ENCODE measurements around the gene SPAG17. TPM values are rescaled to one million over a fixed set of nuclear protein-coding genes. Genes with fewer than 3 reads are reported as not detected.

The SPAG17 gene
- total RNA-seq, 1 experiment from 2014 or later, result 0.52 TPM

GRCh38 chr1:118013938-118014337 lies 171.1 kb downstream of the SPAG17 start:
- Mint-ChIP-seq H3K36me3 (no peaks in the 10 kb centered on the region), H3K27ac (no peak overlapping the region), H3K4me1 (no peaks in the 10 kb centered on the region), H3K9me3 (no peaks in the 10 kb centered on the region), H3K4me3 (no peak overlapping the region), H3K27me3 (ENCODE audit: low read depth) (no peaks in the 10 kb centered on the region)
- ChIA-PET CTCF (no interaction called here), POLR2A (no interaction called here)
- TF ChIP-seq, protein P1, sequence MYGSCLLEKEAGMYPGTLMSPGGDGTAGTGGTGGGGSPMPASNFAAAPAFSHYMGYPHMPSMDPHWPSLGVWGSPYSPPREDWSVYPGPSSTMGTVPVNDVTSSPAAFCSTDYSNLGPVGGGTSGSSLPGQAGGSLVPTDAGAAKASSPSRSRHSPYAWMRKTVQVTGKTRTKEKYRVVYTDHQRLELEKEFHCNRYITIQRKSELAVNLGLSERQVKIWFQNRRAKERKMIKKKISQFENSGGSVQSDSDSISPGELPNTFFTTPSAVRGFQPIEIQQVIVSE (CRISPR knock-in tag; IDR thresholded peaks at IDR 0.05; ENCODE audit: borderline replicate concordance), result no peak
- TF ChIP-seq ZNF219 (CRISPR knock-in tag; IDR thresholded peaks at IDR 0.05; ENCODE audit: borderline replicate concordance) (no peak), NFYB (CRISPR knock-in tag; conservative IDR thresholded peaks at IDR 0.05; ENCODE audit: low read depth) (no peak), ATF2 (CRISPR knock-in tag; IDR thresholded peaks at IDR 0.05; ENCODE audit: borderline replicate concordance, low read depth) (no peak), CREM (CRISPR knock-in tag; IDR thresholded peaks at IDR 0.05) (no peak), SOX15 (CRISPR knock-in tag; IDR thresholded peaks at IDR 0.05) (no peak), GRHL2 (CRISPR knock-in tag; IDR thresholded peaks at IDR 0.05; ENCODE audit: insufficient replicate concordance, severe bottlenecking) (no peak)
- TF ChIP-seq, protein P2, sequence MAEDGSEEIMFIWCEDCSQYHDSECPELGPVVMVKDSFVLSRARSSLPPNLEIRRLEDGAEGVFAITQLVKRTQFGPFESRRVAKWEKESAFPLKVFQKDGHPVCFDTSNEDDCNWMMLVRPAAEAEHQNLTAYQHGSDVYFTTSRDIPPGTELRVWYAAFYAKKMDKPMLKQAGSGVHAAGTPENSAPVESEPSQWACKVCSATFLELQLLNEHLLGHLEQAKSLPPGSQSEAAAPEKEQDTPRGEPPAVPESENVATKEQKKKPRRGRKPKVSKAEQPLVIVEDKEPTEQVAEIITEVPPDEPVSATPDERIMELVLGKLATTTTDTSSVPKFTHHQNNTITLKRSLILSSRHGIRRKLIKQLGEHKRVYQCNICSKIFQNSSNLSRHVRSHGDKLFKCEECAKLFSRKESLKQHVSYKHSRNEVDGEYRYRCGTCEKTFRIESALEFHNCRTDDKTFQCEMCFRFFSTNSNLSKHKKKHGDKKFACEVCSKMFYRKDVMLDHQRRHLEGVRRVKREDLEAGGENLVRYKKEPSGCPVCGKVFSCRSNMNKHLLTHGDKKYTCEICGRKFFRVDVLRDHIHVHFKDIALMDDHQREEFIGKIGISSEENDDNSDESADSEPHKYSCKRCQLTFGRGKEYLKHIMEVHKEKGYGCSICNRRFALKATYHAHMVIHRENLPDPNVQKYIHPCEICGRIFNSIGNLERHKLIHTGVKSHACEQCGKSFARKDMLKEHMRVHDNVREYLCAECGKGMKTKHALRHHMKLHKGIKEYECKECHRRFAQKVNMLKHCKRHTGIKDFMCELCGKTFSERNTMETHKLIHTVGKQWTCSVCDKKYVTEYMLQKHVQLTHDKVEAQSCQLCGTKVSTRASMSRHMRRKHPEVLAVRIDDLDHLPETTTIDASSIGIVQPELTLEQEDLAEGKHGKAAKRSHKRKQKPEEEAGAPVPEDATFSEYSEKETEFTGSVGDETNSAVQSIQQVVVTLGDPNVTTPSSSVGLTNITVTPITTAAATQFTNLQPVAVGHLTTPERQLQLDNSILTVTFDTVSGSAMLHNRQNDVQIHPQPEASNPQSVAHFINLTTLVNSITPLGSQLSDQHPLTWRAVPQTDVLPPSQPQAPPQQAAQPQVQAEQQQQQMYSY (CRISPR knock-in tag; IDR thresholded peaks at IDR 0.05), result no peak
- TF ChIP-seq, protein P3, sequence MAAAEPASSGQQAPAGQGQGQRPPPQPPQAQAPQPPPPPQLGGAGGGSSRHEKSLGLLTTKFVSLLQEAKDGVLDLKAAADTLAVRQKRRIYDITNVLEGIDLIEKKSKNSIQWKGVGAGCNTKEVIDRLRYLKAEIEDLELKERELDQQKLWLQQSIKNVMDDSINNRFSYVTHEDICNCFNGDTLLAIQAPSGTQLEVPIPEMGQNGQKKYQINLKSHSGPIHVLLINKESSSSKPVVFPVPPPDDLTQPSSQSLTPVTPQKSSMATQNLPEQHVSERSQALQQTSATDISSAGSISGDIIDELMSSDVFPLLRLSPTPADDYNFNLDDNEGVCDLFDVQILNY (CRISPR knock-in tag; IDR thresholded peaks at IDR 0.05), result no peak
- TF ChIP-seq, protein P4, sequence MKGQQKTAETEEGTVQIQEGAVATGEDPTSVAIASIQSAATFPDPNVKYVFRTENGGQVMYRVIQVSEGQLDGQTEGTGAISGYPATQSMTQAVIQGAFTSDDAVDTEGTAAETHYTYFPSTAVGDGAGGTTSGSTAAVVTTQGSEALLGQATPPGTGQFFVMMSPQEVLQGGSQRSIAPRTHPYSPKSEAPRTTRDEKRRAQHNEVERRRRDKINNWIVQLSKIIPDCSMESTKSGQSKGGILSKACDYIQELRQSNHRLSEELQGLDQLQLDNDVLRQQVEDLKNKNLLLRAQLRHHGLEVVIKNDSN (CRISPR knock-in tag; IDR thresholded peaks at IDR 0.05), result no peak
- DNase-seq (ENCODE audit: low spot score) (no peak), ATAC-seq (no peak)

DNA sequence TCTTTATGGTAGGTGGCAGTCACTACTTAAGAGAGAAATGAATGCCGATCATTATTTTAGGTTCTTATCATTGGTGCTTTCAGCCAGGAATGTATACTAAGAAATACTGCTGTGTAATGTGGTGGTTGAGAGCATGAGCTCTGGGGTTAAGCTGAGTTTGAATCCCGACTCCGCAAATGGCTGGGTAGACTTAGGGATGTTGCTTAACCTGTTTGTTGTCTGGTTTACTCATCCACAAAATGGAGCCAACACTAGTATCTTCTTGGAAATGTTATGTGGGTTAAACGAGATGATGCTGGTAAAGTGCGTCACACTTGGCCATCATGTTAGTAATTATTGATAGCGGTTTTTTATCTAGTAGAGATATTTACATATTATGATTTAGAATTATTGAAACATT lies 171.7 kb downstream of the SPAG17 start:
- CTCF ChIA-PET, result no interaction called here
- no peak for DNase-seq (ENCODE audit: low spot score)
- no peak overlapping the region for H3K27ac Mint-ChIP-seq
- no peaks in the 10 kb centered on the region for H3K27me3 Mint-ChIP-seq (ENCODE audit: low read depth)
- no peaks in the 10 kb centered on the region for H3K4me1 Mint-ChIP-seq
- POLR2A ChIA-PET, result no interaction called here
- no peaks in the 10 kb centered on the region for H3K36me3 Mint-ChIP-seq
- TF ChIP-seq ZMAT4 (CRISPR knock-in tag; IDR thresholded peaks at IDR 0.05), result no peak
- no peak for TF ChIP-seq ATF6 (CRISPR knock-in tag; IDR thresholded peaks at IDR 0.05)
- TF ChIP-seq, protein P2 (CRISPR knock-in tag; IDR thresholded peaks at IDR 0.05), result no peak
- no peak overlapping the region for H3K4me3 Mint-ChIP-seq
- H3K9me3 Mint-ChIP-seq, result no peaks in the 10 kb centered on the region
- ATAC-seq, result no peak

All from WTC11 (cell line).